ENCODE results near the gene TMPRSS13.

DNA sequence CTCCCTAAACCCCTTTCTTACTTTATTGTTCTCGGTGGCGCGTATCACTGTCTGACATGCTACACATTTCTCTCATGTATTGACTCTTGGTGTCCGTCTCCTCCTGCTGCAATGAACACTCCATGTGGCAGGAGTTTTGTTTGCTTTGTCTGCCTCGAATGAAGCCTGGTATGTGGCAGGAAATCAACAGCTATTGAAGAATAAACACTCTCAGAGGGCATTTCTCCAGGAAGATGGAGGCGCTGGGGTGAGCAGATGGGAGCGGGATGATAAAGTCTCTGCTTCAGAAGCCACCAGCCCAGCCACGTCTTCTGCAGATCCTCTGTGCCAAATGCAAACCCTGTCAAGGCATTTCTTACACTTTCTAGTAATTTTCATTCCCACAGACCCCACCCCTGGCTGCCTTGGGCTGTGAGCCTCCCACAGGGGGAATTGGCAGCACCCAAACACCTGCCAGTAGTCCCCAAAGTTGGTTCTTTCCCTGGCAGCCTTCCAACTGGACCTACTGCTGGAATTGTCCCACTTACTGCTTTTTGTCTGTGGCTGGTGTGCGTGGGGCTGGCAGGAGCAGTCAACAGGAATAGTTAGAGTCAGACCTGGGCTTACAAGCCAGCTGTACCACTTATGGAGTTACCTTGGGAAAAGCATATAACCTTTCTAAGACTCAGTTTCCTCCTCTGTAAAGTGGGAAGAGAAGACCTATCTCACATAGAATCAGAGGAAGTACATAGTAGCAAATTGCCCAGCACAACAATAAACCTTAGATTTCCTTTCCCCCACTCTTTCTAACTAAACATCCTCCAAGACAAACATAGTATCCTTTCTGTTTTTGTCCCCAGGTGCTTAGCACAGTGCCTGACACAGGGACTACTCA is 43.7 kb upstream of the TMPRSS13 start:
- TF ChIP-seq, protein P1, sequence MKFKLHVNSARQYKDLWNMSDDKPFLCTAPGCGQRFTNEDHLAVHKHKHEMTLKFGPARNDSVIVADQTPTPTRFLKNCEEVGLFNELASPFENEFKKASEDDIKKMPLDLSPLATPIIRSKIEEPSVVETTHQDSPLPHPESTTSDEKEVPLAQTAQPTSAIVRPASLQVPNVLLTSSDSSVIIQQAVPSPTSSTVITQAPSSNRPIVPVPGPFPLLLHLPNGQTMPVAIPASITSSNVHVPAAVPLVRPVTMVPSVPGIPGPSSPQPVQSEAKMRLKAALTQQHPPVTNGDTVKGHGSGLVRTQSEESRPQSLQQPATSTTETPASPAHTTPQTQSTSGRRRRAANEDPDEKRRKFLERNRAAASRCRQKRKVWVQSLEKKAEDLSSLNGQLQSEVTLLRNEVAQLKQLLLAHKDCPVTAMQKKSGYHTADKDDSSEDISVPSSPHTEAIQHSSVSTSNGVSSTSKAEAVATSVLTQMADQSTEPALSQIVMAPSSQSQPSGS (CRISPR knock-in tag; IDR thresholded peaks at IDR 0.05), result no peak
- TF ChIP-seq, protein P2, sequence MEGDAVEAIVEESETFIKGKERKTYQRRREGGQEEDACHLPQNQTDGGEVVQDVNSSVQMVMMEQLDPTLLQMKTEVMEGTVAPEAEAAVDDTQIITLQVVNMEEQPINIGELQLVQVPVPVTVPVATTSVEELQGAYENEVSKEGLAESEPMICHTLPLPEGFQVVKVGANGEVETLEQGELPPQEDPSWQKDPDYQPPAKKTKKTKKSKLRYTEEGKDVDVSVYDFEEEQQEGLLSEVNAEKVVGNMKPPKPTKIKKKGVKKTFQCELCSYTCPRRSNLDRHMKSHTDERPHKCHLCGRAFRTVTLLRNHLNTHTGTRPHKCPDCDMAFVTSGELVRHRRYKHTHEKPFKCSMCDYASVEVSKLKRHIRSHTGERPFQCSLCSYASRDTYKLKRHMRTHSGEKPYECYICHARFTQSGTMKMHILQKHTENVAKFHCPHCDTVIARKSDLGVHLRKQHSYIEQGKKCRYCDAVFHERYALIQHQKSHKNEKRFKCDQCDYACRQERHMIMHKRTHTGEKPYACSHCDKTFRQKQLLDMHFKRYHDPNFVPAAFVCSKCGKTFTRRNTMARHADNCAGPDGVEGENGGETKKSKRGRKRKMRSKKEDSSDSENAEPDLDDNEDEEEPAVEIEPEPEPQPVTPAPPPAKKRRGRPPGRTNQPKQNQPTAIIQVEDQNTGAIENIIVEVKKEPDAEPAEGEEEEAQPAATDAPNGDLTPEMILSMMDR (IDR thresholded peaks at IDR 0.05 in 2 of 3, conservative IDR thresholded peaks at IDR 0.05 in 1 of 3; ENCODE audit: insufficient read depth in 2 of 3, low read depth in 1 of 3, low read length in 3 of 3), result no peak
- TF ChIP-seq ELF2 (CRISPR knock-in tag; IDR thresholded peaks at IDR 0.05), result no peak
- no peak for TF ChIP-seq HDAC2 (IDR thresholded peaks at IDR 0.05)
- TF ChIP-seq, protein P3, sequence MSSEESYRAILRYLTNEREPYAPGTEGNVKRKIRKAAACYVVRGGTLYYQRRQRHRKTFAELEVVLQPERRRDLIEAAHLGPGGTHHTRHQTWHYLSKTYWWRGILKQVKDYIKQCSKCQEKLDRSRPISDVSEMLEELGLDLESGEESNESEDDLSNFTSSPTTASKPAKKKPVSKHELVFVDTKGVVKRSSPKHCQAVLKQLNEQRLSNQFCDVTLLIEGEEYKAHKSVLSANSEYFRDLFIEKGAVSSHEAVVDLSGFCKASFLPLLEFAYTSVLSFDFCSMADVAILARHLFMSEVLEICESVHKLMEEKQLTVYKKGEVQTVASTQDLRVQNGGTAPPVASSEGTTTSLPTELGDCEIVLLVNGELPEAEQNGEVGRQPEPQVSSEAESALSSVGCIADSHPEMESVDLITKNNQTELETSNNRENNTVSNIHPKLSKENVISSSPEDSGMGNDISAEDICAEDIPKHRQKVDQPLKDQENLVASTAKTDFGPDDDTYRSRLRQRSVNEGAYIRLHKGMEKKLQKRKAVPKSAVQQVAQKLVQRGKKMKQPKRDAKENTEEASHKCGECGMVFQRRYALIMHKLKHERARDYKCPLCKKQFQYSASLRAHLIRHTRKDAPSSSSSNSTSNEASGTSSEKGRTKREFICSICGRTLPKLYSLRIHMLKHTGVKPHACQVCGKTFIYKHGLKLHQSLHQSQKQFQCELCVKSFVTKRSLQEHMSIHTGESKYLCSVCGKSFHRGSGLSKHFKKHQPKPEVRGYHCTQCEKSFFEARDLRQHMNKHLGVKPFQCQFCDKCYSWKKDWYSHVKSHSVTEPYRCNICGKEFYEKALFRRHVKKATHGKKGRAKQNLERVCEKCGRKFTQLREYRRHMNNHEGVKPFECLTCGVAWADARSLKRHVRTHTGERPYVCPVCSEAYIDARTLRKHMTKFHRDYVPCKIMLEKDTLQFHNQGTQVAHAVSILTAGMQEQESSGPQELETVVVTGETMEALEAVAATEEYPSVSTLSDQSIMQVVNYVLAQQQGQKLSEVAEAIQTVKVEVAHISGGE (CRISPR knock-in tag; IDR thresholded peaks at IDR 0.05), result no peak
- TF ChIP-seq CHD4 (IDR thresholded peaks at IDR 0.05; ENCODE audit: insufficient read depth, insufficient replicate concordance, low read depth, low read length, poor library complexity, severe bottlenecking), result no peak
- no peak for TF ChIP-seq EP300 (IDR thresholded peaks at IDR 0.05; ENCODE audit: low read length)
- TF ChIP-seq CEBPB (tag; IDR thresholded peaks at IDR 0.05), result no peak
- TF ChIP-seq, protein P4, sequence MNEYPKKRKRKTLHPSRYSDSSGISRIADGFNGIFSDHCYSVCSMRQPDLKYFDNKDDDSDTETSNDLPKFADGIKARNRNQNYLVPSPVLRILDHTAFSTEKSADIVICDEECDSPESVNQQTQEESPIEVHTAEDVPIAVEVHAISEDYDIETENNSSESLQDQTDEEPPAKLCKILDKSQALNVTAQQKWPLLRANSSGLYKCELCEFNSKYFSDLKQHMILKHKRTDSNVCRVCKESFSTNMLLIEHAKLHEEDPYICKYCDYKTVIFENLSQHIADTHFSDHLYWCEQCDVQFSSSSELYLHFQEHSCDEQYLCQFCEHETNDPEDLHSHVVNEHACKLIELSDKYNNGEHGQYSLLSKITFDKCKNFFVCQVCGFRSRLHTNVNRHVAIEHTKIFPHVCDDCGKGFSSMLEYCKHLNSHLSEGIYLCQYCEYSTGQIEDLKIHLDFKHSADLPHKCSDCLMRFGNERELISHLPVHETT (CRISPR knock-in tag; conservative IDR thresholded peaks at IDR 0.05 in 1 of 2, IDR thresholded peaks at IDR 0.05 in 1 of 2), result no peak
- no peak for TF ChIP-seq ILK (tag; IDR thresholded peaks at IDR 0.05; ENCODE audit: borderline replicate concordance, low read depth)
- TF ChIP-seq FOXK2 (conservative IDR thresholded peaks at IDR 0.05 in 1 of 2, IDR thresholded peaks at IDR 0.05 in 1 of 2; ENCODE audit: low read depth in 2 of 2), result no peak

All from K562 (cell line).